HEK293T (cell line): ENCODE measurements around the gene ITLN2.

Experiments used
- FOXA1 ChIP-seq: fragments of 450-650 bp; IDR thresholded peaks from 2 replicates; pipeline ENCODE4 v1.6.1; 2016; ENCODE audit warnings: mild to moderate bottlenecking
- HDGF ChIP-seq: fragments of 450-650 bp; IDR thresholded peaks from 2 replicates; pipeline ENCODE4 v1.6.1; 2017; ENCODE audit warnings: antibody characterized with exemption, borderline replicate concordance
- NFRKB ChIP-seq: fragments of 450-650 bp; IDR thresholded peaks from 2 replicates; pipeline ENCODE4 v1.6.1; 2016; ENCODE audit warnings: mild to moderate bottlenecking, moderate library complexity
- SUZ12 ChIP-seq: fragments of 450-650 bp; IDR thresholded peaks from 2 replicates; pipeline ENCODE4 v1.6.1; 2016; ENCODE audit warnings: mild to moderate bottlenecking

DNA sequence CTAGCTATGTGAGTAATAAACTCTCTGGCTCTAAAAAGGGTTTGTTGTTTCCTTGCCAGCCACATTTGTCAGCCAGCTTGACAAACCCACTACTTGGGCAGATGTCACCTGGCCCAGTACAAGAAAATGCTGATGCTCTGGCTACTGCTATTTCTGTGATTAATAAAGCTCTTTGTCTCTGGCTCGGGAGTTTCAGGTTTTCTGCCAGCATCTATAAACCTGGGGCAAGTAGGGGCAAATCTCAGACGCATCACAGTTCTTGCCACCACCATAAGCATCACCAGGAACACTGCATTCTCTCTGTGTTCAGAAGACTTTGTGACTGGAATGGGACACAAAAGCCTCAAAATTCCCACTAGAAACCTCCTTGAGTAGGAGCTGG lies 2.5 kb downstream of the ITLN2 start:
- TF ChIP-seq FOXA1 = no peak
- TF ChIP-seq SUZ12 = no peak
- TF ChIP-seq HDGF = no peak
- TF ChIP-seq NFRKB = no peak
